Measurements from ENCODE around the gene CD72.

GRCh38 chr9:35639631-35640030, 21.4 kb upstream of the CD72 start:
- TF ChIP-seq HDGF (IDR thresholded peaks at IDR 0.05; ENCODE audit: borderline replicate concordance): no peak
- TF ChIP-seq FOXA1 (IDR thresholded peaks at IDR 0.05): no peak
- TF ChIP-seq SP1 (IDR thresholded peaks at IDR 0.05): no peak
- no peak for TF ChIP-seq ELF4 (IDR thresholded peaks at IDR 0.05)
- no peak for TF ChIP-seq ARNT (IDR thresholded peaks at IDR 0.05)
- TF ChIP-seq ZNF384 (IDR thresholded peaks at IDR 0.05): no peak
- no peak for TF ChIP-seq FOXK2 (IDR thresholded peaks at IDR 0.05)
- no peak for TF ChIP-seq BHLHE40 (IDR thresholded peaks at IDR 0.05; ENCODE audit: borderline replicate concordance)
- TF ChIP-seq NFRKB (IDR thresholded peaks at IDR 0.05): no peak

All from HEK293T (cell line).